GM19193 (cell line): ENCODE data around the gene CHAF1B.

Source experiments
- POLR2A ChIP-seq: IDR thresholded peaks from 4 replicates; pipeline ENCODE4 v1.6.1; 2011; ENCODE audit not compliant: insufficient read depth, insufficient read length; ENCODE audit errors: extremely low read depth

Gene CHAF1B

GRCh38 chr21:36441715-36442114 is 56.5 kb downstream of the CHAF1B start:
- no peak for TF ChIP-seq POLR2A

DNA sequence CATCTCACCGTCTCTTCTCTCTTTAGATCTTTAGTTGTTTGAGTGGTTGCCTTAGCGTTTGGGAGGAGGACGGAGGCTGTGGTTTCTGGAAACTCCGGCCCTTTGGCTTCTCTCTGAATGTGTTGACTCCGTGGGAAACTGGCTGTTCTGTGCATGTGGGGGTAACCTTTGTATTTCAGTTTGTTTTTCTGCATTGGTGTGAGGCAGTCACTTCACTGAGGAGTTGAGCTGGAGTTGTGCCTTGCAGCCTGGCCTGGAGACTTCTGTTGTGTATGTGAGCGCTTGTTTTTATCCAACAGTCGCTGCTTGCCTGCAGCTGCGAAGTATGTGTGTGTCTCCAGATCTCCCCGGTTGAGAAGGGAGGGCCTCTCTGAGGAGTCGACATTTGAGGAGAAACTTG is 61.1 kb downstream of the CHAF1B start:
- no peak for TF ChIP-seq POLR2A

GRCh38 chr21:36450511-36450910 is 65.3 kb downstream of the CHAF1B start:
- TF ChIP-seq POLR2A = no peak

DNA sequence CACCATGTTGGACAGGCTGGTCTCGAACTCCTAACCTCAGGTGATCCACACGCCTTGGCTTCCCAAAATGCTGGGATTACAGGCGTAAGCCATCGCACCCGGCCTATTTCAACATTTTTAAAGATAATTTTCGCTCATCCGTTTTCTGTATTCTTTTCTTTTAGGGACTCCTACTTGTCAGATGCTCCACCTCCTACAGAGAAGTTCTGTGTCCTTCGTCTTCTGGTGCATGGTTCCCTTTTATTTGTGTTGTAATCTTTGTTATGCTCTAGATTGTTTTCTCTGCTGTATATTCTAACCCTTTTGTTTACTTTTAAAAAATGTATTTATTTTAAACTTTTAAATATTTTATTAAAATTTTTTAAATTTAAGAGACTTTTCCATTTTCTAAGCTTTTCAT is 66.3 kb downstream of the CHAF1B start:
- TF ChIP-seq POLR2A = no peak

DNA sequence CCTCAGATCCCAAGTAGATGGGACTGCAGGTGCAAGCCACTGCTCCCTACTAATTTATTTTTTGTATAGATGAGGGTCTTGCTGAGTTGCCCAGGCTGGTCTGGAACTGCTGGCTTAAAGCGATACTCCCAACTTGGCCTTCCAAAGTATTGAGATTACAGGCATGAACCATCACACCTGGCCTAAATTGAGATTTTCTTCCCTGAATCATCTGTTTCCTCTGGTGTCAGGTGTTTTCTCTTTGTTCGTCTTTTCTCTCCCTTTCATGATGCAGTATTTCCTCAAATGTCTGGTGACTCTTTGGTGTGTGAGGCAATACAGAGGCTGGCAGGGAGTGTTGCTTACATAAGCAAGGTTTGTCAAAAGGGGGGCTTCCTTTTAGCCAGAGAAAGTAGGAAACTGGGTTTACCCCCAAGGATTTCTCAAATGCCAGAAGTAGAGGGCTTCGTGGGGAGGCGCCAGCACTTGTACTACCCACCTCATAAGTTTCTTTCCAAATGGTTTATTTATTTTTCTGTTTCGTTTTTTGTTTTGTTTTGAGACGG is 67.2 kb downstream of the CHAF1B start:
- TF ChIP-seq POLR2A = no peak

- no peak for TF ChIP-seq POLR2A
Observed at GRCh38 chr21:36454093-36454531, 68.9 kb downstream of the CHAF1B start.

GRCh38 chr21:36454706-36455105 is 69.5 kb downstream of the CHAF1B start:
- TF ChIP-seq POLR2A = no peak

DNA sequence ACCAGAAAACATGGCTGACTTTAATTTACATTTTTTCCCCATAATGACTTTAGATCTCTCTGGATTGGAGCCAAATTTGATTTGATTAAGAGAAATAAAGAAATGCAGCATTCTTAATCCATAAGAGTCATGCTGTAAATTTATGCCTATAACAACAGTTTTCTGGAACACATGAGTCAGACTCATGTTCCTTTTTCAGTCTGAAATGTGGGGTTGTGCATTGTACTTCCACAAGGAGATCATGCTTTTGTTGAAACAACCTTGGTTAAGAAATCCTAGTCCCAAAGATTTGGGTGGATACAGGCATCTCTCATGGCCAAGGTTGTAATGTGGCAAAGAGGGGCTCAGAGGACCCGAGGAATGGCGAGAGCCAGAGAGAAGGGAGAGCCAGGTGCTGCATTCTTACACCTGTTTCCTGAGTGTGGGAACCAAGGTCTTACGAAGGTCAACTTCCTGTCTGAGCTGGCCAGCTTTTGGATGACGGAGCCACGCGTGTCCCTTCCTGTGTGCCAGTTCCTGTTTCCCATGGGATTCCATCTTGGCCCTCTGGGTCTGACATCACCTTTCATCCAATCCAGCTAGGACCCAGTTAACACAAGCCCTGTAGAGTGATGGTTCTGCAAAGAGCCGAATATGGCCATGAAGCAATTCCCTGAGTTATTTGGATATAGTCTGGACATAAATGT is 71.7 kb downstream of the CHAF1B start:
- no peak for TF ChIP-seq POLR2A

DNA sequence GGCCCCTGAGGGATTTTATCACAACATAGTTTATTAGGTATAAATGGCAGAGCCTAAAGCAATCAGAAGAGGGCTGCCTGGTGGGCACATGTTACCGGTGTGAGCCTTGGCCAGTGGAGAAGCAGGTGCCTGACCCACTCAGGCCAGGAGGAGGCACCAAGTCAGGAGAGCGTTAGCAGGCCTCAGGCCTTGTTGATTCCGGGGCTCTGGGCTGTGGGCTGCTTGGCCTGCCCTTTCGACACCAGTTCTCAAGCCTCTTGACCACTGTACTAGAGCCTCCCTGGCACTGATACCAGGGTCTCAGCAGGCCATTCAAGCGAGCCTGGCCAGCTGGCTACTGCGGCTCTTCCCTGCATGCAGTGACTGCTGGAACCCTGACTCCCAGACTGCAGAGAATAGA is 73.9 kb downstream of the CHAF1B start:
- no peak for TF ChIP-seq POLR2A

GRCh38 chr21:36460866-36461265 is 75.7 kb downstream of the CHAF1B start:
- no peak for TF ChIP-seq POLR2A

DNA sequence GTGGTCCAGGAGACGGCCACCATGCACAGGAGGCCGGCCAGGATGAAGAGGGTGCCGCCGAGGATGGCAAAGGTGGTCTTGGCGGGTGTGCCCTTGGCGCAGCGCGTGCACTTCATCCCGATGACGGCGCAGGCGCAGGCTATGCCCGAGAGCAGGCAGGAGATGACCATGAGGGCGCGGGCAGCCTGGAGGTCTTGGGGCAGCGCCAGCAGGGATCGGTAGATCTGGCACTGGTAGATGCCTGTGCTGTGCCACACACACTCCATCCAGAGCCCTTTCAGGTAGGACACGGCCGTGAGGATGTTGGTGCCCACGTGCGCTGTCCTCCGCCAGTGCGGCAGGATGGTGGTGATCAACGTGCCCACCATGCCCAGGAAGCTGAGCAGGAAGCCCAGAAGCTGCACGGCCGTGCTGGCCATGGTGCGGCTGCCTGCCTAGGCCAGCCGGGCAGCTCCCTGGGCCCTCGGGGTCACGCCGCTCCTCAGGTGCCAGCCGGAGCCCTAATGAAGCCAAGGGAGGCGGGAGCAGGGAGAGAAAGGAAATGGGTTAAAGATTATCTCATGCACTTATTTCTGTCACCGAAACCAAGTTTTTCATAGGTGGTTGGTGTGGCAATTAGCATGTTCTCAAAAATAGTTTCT is 76.2 kb downstream of the CHAF1B start:
- TF ChIP-seq POLR2A = no peak

DNA sequence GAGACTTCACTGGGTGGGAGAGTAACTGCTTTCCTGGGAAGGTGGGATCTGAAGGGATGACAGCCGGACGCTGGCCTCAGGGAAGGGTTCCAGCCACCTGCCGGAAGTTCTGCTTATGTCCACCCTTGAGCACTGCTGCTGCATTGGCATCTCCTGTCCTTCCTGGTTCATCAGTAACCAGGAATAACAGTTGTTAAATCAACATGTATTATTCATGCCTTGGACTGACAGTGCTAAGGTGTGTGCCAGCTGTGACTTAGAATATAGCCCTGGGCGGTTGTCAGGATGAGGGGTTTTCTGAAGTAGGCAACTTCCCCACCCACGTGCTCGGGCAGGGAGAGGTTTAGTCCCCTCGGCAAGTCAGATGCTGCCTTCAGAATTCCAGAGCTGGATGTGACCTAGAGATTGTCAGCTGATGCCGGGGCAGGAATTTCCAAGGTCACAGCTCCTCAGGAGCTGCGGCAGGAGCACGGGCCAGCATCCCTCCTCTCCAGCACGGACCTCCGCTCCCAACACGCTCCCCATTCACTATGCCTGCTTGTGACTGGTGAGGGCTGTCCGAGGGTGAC is 76.8 kb downstream of the CHAF1B start:
- no peak for TF ChIP-seq POLR2A

GRCh38 chr21:36463204-36463603 is 78.0 kb downstream of the CHAF1B start:
- no peak for TF ChIP-seq POLR2A

GRCh38 chr21:36463991-36464390 is 78.8 kb downstream of the CHAF1B start:
- TF ChIP-seq POLR2A = no peak

DNA sequence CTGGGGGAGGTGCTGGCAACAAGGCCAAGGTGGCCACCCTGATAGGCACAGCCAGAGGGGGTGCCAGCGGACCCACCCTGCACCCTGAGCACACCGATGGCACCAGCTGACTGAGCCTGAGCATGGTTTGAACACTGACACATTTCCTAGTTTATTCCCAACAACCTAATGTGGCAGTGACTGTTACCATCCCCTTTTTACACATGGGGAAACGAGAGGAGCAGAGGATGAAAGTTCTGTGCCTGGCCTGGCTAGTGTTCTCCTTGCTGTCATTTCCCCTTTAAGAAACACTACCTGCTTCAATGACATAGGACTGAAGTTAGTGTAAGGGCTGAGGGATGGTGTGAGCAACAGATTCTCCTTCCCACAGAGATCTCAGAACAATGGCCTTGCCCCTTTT is 79.4 kb downstream of the CHAF1B start:
- no peak for TF ChIP-seq POLR2A

- no peak for TF ChIP-seq POLR2A
Observed at GRCh38 chr21:36465478-36465877, 80.3 kb downstream of the CHAF1B start.
